Activated gamma-delta T cell treated with anti-CD3 and anti-CD28 coated beads, Interleukin-2, amount 50 U/mL, for 16 hours (primary cell): ENCODE results near the gene CFAP20DC.
"Not testable (repeated sequence)": the region's sequence is repeated elsewhere in the genome, so short reads cannot be mapped to it uniquely, and the experiment has no call there.

Source experiments
- DNase-seq: peaks from one replicate; pipeline ENCODE4 v3.0.0-alpha.2; 2020; ENCODE audit warnings: low read depth

CFAP20DC gene

GRCh38 chr3:58962816-58963215 is 87.0 kb downstream of the CFAP20DC start:
- no peak for DNase-seq

DNA sequence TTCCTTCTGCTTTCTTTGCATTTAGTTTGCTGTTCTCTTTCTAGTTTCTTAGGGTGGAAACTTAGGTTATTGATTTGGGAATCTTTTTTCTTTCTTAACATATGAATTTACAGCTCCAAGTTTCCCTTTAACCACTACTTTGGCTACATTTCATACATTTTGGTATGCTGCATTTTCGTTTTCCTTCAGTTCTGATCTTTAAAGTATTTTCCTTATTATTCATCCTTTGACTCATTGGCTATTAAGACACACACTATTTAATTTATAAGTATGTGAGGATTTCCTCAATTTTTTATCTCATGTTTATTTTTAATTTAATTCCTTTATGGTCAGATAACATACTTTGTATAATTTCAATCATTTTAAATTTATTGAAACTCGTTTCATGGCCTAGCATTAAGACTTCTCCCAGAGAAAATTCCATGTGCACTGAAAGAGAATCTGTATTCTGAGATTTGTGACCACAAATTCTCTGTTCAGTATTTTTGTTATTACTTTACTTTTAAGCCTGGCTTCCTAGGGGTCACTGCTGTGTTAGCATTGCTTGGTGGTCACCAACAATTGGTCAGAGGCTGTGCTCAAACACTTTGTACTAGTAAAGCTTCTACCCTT is 87.7 kb downstream of the CFAP20DC start:
- no peak for DNase-seq

GRCh38 chr3:58955308-58955707 is 94.5 kb downstream of the CFAP20DC start:
- DNase-seq, result no peak

- DNase-seq, result no peak
Observed at GRCh38 chr3:58953288-58953687, 96.5 kb downstream of the CFAP20DC start.

GRCh38 chr3:58952128-58952917 is 97.5 kb downstream of the CFAP20DC start:
- DNase-seq, result no peak

DNA sequence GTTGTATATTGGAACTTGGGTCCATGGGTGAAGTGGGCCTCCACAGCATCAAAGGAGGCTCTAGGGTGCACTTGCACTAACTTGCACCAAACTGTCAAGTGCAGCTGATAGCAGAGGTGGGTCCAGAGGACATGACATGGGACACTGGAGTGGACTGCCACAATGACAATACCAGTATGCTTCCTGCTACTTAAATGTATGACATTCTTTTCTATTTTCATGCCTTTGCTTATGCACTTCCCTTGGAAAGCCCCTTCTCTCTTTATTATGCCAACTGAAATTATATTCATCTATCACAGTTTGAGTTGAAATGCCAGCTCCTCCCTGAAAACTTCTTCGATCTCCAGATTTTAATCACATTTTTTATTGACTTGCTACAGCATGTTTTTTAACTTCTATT is 101.8 kb downstream of the CFAP20DC start:
- DNase-seq, result no peak

DNA sequence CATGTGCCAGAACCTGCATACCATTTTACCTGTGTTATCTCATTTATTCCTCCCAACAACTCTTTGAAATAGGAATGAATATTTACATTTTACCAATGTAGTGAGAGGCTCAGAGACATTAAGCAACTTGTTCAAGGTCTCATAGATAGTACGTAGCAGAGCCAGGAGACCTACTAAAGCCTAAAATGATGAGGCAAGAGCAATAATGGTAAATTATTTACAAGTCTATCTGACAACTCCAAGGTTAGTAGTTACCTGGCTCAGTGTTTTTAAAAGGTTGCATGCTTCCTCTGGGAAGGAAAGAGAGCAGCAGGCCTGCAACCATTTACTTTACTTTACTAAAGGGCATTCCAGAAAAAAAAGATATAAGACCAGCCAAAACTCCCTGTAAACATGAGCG is 103.0 kb downstream of the CFAP20DC start:
- DNase-seq, result no peak

- DNase-seq, result no peak
Observed at GRCh38 chr3:58938057-58938456, 111.8 kb downstream of the CFAP20DC start.

GRCh38 chr3:58924578-58924977 is 125.2 kb downstream of the CFAP20DC start:
- no peak for DNase-seq

DNA sequence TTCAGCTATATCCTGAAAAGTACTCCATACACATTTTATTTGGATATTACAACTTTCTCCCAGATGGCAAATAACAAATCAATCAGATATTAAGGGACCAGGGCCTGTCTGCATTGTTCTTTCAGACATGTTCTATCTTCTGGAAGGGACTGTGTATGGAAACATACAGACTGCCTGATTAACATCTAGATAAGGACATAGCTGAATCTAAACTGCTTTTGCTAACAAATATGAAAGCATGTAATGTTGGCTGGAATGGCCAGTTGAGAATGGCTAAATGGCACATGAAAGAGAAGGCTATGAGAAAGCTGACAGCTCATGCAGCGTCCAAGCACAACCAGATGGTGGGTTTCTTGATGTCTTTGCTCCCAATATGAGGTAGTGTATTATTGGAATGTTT is 149.4 kb downstream of the CFAP20DC start:
- DNase-seq, result no peak

DNA sequence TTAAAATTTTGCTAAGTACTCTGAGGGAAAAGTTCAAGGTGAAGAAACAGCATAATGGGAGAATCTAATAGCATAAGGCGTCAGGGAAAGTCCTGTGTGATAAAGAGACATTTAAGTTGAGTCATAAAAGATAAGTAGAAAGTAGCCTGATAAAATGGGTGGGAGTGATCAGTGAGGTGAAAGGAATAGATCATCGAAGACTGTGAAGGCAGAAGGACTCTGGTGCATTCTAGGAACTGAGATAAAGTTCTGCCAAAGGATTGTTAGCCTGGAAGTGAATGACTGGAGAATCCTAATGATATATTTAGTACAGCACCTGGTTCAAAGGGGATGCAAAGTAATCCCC is 149.9 kb downstream of the CFAP20DC start:
- no peak for DNase-seq

- peak; percentile 15 for DNase-seq
Observed at GRCh38 chr3:58899159-58899952, 150.5 kb downstream of the CFAP20DC start.

GRCh38 chr3:58898513-58898912 is 151.3 kb downstream of the CFAP20DC start:
- DNase-seq, result no peak

GRCh38 chr3:58897646-58898045 is 152.2 kb downstream of the CFAP20DC start:
- DNase-seq, result no peak

- not testable (repeated sequence) for DNase-seq
Observed at GRCh38 chr3:58895678-58896077, 154.1 kb downstream of the CFAP20DC start.

- DNase-seq, result not testable (repeated sequence)
Observed at GRCh38 chr3:58892526-58892925, 157.3 kb downstream of the CFAP20DC start.

DNA sequence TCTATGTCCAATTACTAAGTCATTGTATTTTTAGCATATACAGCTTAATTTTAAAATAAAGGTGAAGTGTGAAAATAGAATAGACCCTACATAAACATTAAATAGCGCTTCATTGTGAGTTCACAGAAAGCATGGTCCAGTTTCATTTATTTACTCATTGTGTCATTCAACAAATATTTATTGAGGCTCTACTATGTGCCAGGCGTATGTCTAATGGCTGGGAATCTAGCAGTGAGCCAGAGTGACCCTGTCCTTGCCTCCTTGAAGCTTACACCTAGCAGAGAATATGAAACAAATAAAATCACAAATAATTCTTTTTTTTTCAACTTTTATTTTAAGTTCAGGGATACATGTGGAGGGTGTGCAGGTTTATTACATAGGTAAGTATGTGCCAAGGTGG is 161.7 kb downstream of the CFAP20DC start:
- DNase-seq, result no peak

DNA sequence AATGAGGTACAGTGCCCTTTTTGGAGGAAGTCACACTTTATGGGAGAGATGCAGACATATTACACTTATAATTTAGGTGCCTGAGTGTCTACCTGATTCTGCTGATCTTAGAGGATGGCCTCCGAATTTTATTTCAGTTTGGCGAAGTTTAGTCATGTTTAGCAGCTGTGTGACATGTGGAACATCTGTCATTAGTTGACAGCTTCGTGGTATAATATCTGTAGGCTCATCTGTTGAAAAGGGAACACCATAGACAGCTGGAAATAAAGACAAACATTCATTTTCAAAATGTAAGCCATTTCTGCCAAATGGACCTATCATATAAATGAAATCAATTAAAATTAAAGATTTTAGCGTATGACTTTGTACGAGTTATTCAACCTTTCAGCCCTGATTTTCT is 165.4 kb downstream of the CFAP20DC start:
- DNase-seq, result no peak

DNA sequence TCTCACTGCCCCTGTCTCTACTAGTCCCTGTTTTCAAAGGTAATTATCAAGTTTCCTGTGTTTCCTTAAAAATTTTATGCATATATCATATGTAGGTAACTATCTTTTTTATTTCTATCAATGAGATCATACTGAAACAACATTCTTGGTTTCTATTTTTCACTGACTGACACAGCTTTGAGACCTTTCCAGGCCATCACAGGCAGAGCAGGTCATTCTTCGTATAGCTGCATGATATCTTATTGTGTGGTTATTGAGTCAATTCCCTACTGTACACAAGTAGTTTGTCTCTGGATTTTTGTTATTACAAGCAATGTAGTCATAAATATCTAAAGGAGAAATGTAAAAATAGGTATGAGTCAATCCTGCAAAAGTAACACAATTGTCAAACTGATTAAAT is 169.6 kb downstream of the CFAP20DC start:
- no peak for DNase-seq

- no peak for DNase-seq
Observed at GRCh38 chr3:58874795-58875194, 175.0 kb downstream of the CFAP20DC start.

- DNase-seq, result no peak
Observed at GRCh38 chr3:58874248-58874741, 175.5 kb downstream of the CFAP20DC start.

DNA sequence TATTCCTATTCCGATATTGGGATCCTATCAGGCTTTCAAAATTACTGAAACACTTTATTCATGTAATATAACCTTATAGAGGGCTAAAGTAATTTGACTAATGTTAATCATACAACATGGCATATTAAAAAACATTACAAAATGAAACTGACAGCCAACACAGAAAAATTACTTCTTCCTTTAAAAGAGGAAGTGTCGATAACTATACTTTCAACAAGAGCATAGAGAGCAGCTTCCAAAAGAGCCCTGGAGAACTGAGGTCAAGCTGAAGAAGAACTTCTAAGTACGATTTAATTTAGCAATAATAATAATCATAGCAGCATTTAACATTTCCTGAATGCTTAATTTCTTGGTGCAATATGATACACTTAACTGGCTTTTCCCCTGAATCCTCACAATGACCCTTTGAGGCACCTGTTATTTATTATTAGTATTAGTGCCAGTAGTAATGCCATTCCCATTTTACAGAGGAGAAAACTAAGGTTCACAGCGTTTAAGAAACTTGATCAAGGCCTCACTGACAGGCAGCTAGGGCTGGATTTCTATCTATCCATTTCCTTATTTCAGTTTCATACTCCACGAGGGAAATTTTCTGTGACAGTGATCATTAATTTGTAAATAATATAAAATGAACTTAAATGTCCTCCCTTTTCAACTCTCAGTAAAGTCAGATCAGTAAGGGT is 181.6 kb downstream of the CFAP20DC start:
- no peak for DNase-seq
